H1 (cell line): Measurements from ENCODE around the gene ETV5.

ENCODE experiments used
- ATF2 ChIP-seq: IDR thresholded peaks from 2 replicates; pipeline ENCODE4 v1.6.1; 2012; ENCODE audit warnings: low read length, inconsistent platforms
- CTCF ChIP-seq, 3 experiments: IDR thresholded peaks; 1 replicate in 2 of 3; 2 replicates in 1 of 3; pipeline versions ENCODE4 v1.5.1 to v1.6.1; 2011; ENCODE audit warnings: low read length in 3 of 3, mild to moderate bottlenecking in 3 of 3, inconsistent platforms in 2 of 3, low read depth in 1 of 3, moderate library complexity in 1 of 3; ENCODE audit not compliant: insufficient read depth in 1 of 3; ENCODE audit errors: control extremely low read depth in 1 of 3
- EGR1 ChIP-seq: IDR thresholded peaks from 2 replicates; pipeline ENCODE4 v1.6.1; 2011; ENCODE audit warnings: low read depth, low read length, borderline replicate concordance

- TF ChIP-seq ATF2 (no peak), CTCF (IDR thresholded peaks at IDR 0.05; ENCODE audit: control extremely low read depth in 1 of 3, insufficient read depth in 1 of 3, low read depth in 1 of 3, low read length in 3 of 3) (no peak), EGR1 (no peak)
These were observed 60.8 kb downstream of the ETV5 start for GRCh38 chr3:186048119-186048518.
